Ovary (tissue), 9 donors: ENCODE data around the gene PHF21B. TPM values are rescaled to one million over a fixed set of nuclear protein-coding genes. Genes with fewer than 3 reads are reported as not detected.

ENCODE experiments used
- DNase-seq, 5 donors: peaks; one replicate each; pipeline ENCODE4 v3.0.0-alpha.2; 2019 to 2020
- H3K27ac ChIP-seq, 2 donors: fragments of 200-600 bp; one replicate each; pipeline versions ENCODE4 v1.5.1 to v1.8.0; 2019 to 2022
- H3K27me3 ChIP-seq: fragments of 200-600 bp; one replicate; pipeline ENCODE4 v1.8.0; 2022
- H3K36me3 ChIP-seq: fragments of 200-600 bp; sonication (generic); one replicate; pipeline ENCODE4 v1.5.1; 2019
- H3K4me1 ChIP-seq: one replicate; pipeline ENCODE4 v1.8.1; 2013; ENCODE audit warnings: mild to moderate bottlenecking, moderate library complexity; ENCODE audit not compliant: insufficient read depth
- H3K4me3 ChIP-seq: fragments of 200-600 bp; sonication (generic); one replicate; pipeline ENCODE4 v1.5.1; 2017
- H3K9me3 ChIP-seq, 2 donors: fragments of 200-600 bp in 1 of 2; sonication (generic) in 1 of 2; one replicate each; pipeline versions ENCODE4 v1.5.1 to v1.8.1; 2013 to 2019; ENCODE audit warnings: mild to moderate bottlenecking in 1 of 2, moderate library complexity in 1 of 2
- EP300 ChIP-seq: sonication (generic); formaldehyde crosslinking; IDR thresholded peaks from one replicate; pipeline ENCODE4 v1.6.1; 2017; ENCODE audit warnings: antibody characterized with exemption
- POLR2A ChIP-seq: fragments of 450-650 bp; IDR thresholded peaks from one replicate; pipeline ENCODE4 v1.6.1; 2017; ENCODE audit warnings: antibody characterized with exemption, mild to moderate bottlenecking, moderate library complexity
- WGBS, 3 donors: extraction: QIAGEN DNeasy Blood & Tissue Kit in 1 of 3; methylation state at CpG; one replicate each; pipeline versions ENCODE4 v1.1.5 to v1.1.7; 2013 to 2017; 5-methylcytosine and 5-hydroxymethylcytosine counted together
- intact Hi-C, 4 donors: fragments of 100-400 bp; cut with DNase I; formaldehyde crosslinking; loops; one replicate each; pipeline versions ENCODE4 v1.11.0 to v1.15.1; 2022 to 2023
- polyA plus RNA-seq, 2 donors: library from polyadenylated mRNA; stranded (reverse); fragments of 200-250 nt in 1 of 2; fragments of 350-450 nt in 1 of 2; fragmentation: Illumina TruSeq in 1 of 2; extraction: RNeasy Lipid Tissue Mini Kit (QIAGEN cat#74804) in 1 of 2; gene quantifications; one replicate each; pipeline ENCODE4 v1.2.3, GENCODE V29; 2013 to 2014
- total RNA-seq, 7 donors: library from RNA; depleted of rRNA in 2 of 7; stranded (reverse); fragments of >200 nt in 2 of 7; fragmentation: NEBNext Ultra II Directional in 3 of 7; extraction: Animal tissue kit (Norgen Biotek cat#: 25700) in 3 of 7; gene quantifications; one replicate each; pipeline versions ENCODE4 v1.1.0 to v1.2.4, GENCODE V29; 2016 to 2023
- TF ChIP-seq, protein P1 (sequence below), 3 donors: fragments of 450-650 bp in 2 of 3; fragments of 200-600 bp in 1 of 3; IDR thresholded peaks; one replicate each; pipeline versions ENCODE4 v1.5.1 to v1.8.0; 2016 to 2022; ENCODE audit warnings: antibody characterized with exemption in 3 of 3, mild to moderate bottlenecking in 1 of 3
- donor health status: DM: no; HTN: no; CAD: no; lungs with moderate emphysema.
- donor health status: DM: no; HTN: no; CAD: no.
- donor health status: Bipolar disorder and iron deficiency.
- donor health status: DM: yes; HTN: yes; CAD: no.
- donor health status: DM: no; HTN: no; CAD: no.
- donor health status: DM: yes; HTN: yes; CAD: no.

The PHF21B gene
- total and polyA plus RNA-seq, 9 donors = 0.95 to 10.7 (median 6.4) TPM

DNA sequence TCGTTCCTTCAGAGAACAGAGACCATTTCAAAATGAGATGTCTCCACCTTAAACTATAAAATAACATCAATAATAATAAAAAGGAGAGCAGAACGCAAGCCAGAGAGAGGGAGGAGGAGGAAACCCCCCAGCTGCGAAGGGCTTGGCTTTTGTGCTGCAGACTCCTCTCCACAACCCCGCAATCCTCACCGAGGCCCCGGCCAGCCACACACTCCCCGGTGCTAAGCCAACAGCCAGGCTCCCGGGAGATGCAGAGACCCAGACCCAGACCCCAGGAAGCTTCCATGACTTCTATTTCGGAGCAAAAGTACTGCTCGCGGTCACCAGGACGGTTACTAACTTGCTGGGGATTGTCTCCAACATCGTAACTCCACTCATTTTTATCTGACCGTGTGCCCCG, 10.6 kb downstream of the PHF21B start:
- no peaks in the 10 kb centered on the region for H3K4me1 ChIP-seq
- H3K36me3 ChIP-seq = no peaks in the 10 kb centered on the region
- H3K27ac ChIP-seq = no peak overlapping the region
- 89 to 93% (median 89%) methylated on average over 15 of the region's 15 CpGs for WGBS, 3 donors
- H3K4me3 ChIP-seq = no peak overlapping the region
- no peak for TF ChIP-seq POLR2A
- intact Hi-C loops = no loop called here
- DNase-seq = no peak
- no peaks in the 10 kb centered on the region for H3K27me3 ChIP-seq
- no peaks in the 10 kb centered on the region for H3K9me3 ChIP-seq

DNA sequence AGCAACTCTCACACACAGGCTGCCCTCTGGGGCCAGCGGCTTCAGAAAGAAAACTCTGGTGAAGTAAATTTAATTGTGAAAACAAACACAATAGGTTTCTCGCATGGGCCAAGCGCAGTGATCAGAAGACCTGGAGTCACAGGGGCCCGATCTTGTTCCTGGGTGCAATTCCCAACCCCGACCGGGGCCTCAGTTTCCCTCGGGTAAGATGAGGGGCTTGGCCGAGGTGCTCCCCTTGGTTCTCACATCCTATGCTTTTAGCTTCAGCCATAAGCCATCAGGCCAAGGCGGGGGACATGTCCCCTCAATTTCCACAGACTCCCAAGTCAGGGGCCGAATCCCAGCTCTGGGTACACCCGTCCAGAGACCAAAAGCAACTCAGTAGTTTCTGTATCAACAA, 11.5 kb downstream of the PHF21B start:
- TF ChIP-seq EP300 (no peak), POLR2A (no peak)
- TF ChIP-seq, protein P1, sequence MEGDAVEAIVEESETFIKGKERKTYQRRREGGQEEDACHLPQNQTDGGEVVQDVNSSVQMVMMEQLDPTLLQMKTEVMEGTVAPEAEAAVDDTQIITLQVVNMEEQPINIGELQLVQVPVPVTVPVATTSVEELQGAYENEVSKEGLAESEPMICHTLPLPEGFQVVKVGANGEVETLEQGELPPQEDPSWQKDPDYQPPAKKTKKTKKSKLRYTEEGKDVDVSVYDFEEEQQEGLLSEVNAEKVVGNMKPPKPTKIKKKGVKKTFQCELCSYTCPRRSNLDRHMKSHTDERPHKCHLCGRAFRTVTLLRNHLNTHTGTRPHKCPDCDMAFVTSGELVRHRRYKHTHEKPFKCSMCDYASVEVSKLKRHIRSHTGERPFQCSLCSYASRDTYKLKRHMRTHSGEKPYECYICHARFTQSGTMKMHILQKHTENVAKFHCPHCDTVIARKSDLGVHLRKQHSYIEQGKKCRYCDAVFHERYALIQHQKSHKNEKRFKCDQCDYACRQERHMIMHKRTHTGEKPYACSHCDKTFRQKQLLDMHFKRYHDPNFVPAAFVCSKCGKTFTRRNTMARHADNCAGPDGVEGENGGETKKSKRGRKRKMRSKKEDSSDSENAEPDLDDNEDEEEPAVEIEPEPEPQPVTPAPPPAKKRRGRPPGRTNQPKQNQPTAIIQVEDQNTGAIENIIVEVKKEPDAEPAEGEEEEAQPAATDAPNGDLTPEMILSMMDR (IDR thresholded peaks at IDR 0.05) = no peak

DNA sequence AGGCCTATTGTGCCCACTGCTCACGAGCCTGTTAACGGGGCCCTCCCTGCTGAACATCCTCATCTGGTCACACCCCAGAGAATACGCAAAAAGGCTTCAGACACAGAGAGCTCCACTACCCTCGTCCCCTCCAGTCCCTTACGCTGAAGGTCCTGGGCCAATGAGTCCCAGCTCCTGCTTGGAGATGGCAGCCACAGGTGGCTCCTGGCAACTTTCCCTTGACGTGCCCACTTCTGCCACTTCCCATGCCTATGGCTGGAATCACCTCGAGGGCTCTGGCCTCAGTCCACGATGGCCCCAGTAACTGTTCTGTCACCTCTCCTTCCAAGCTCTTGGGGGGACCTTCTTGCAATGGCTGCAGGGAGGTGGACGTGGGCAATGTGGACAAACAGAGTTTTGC, 12.7 kb downstream of the PHF21B start:
- TF ChIP-seq EP300 = no peak
- TF ChIP-seq POLR2A = no peak
- TF ChIP-seq, protein P1 (IDR thresholded peaks at IDR 0.05) = no peak
- DNase-seq = no peak
- Histone ChIP-seq H3K4me3 (no peak overlapping the region), H3K9me3 (no peaks in the 10 kb centered on the region), H3K27me3 (no peaks in the 10 kb centered on the region), H3K27ac (no peak overlapping the region), H3K36me3 (no peaks in the 10 kb centered on the region), H3K4me1 (no peaks in the 10 kb centered on the region)
- 82 to 93% (median 87%) methylated on average over 9 of the region's 9 CpGs for WGBS, 3 donors
- intact Hi-C loops = no loop called here

More for the DNA sequence above, 11.5 kb downstream of the PHF21B start:
- DNase-seq = no peak
- no peak overlapping the region for H3K27ac ChIP-seq
- intact Hi-C loops = no loop called here
- no peaks in the 10 kb centered on the region for H3K4me1 ChIP-seq
- WGBS, 3 donors = 91 to 95% (median 91%) methylated on average over 11 of the region's 11 CpGs
- no peaks in the 10 kb centered on the region for H3K36me3 ChIP-seq
- H3K27me3 ChIP-seq = no peaks in the 10 kb centered on the region
- H3K4me3 ChIP-seq = no peak overlapping the region
- H3K9me3 ChIP-seq = no peaks in the 10 kb centered on the region

DNA sequence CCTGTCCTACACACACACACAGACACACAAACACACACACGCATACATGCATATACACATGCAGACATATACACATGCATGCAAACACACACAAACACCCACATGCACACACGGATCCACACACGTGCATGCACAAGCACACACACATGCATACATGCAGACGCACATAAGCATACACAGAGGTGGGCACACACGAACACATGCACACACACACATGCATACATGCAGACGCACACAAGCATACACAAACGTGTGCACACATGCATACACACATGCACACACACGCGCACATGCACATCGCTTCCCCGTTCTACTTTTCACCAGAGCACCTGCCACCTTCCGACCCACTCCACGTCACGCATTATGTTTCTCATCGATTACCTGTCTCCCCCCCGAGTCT, 13.2 kb downstream of the PHF21B start:
- H3K4me3 ChIP-seq = no peak overlapping the region
- 92 to 94% (median 93%) methylated on average over 16 of the region's 16 CpGs for WGBS, 3 donors
- DNase-seq = no peak
- no peaks in the 10 kb centered on the region for H3K9me3 ChIP-seq
- H3K4me1 ChIP-seq = no peaks in the 10 kb centered on the region
- TF ChIP-seq, protein P1 (IDR thresholded peaks at IDR 0.05) = no peak
- no peak for TF ChIP-seq POLR2A
- TF ChIP-seq EP300 = no peak
- no peaks in the 10 kb centered on the region for H3K36me3 ChIP-seq
- no peak overlapping the region for H3K27ac ChIP-seq
- H3K27me3 ChIP-seq = no peaks in the 10 kb centered on the region
- intact Hi-C loops = no loop called here

DNA sequence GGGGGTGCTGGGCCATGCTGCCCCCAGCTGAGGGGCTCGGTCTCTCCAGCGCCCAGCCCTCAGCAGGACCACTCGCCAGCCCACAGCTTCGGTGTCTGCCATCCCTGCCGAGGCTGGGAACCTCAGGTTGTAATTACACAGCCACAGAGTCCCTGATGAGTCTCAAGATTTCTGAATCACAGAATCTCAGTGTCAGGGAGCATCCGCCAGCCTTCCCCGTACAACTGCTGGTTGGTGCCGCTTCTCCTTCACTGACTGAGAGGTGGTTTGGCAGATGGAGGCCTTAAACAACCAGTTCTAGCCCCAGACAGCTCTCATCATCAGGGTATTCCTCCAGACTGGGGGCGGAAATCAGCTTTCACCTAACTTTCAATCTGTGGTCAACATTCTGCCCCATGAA, 13.7 kb downstream of the PHF21B start:
- intact Hi-C loops = no loop called here
- DNase-seq = no peak
- Histone ChIP-seq H3K36me3 (no peaks in the 10 kb centered on the region), H3K27ac (no peak overlapping the region), H3K4me1 (no peaks in the 10 kb centered on the region), H3K9me3 (no peaks in the 10 kb centered on the region), H3K4me3 (no peak overlapping the region), H3K27me3 (no peaks in the 10 kb centered on the region)
- TF ChIP-seq, protein P1 (IDR thresholded peaks at IDR 0.05) = no peak
- no peak for TF ChIP-seq POLR2A
- TF ChIP-seq EP300 = no peak
- 85 to 95% (median 91%) methylated on average over 9 of the region's 9 CpGs for WGBS, 3 donors
